Esophagus muscularis mucosa (tissue), 3 donors: Measurements from ENCODE around the gene UBE2G2.

Experiments
- CTCF ChIP-seq, 3 experiments: fragments of 200-600 bp in 2 of 3; fragments of 450-650 bp in 1 of 3; sonication (generic) in 2 of 3; IDR thresholded peaks; one replicate each; pipeline ENCODE4 v1.5.1; 2017 to 2019; ENCODE audit warnings: antibody characterized with exemption in 3 of 3, mild to moderate bottlenecking in 2 of 3, moderate library complexity in 1 of 3
- POLR2AphosphoS5 ChIP-seq, 2 donors: sonication (generic); formaldehyde crosslinking; IDR thresholded peaks; one replicate each; pipeline ENCODE4 v1.6.1; 2017; ENCODE audit warnings: antibody characterized with exemption in 2 of 2

GRCh38 chr21:44789880-44790279 lies 11.7 kb downstream of the UBE2G2 start:
- TF ChIP-seq POLR2AphosphoS5 (IDR thresholded peaks at IDR 0.05) (no peak), CTCF (IDR thresholded peaks at IDR 0.05) (no peak)
